DND-41 (cell line): ENCODE measurements around the gene RFLNA.

Source experiments
- ATAC-seq: fragments of 200-7000 bp; cut with Tn5 transposase; 3 replicates; pipeline ENCODE4 v1.9.1; 2021; ENCODE audit warnings: low read depth; ENCODE audit not compliant: insufficient read depth
- DNase-seq: peaks from one replicate; pipeline ENCODE4 v3.0.0-alpha.2; 2020
- H2AFZ ChIP-seq: 2 replicates; pipeline ENCODE4 v1.6.0; 2012; ENCODE audit warnings: low read depth, low read length
- H3K27ac ChIP-seq: 2 replicates; pipeline ENCODE4 v1.5.1; 2012; ENCODE audit warnings: low read length, inconsistent platforms
- H3K27me3 ChIP-seq: fragments of 200-600 bp; sonication (generic); 2 replicates; pipeline ENCODE4 v1.6.0; 2012; ENCODE audit warnings: low read length, mild to moderate bottlenecking, inconsistent platforms; ENCODE audit not compliant: insufficient read depth, poor library complexity
- H3K36me3 ChIP-seq: 2 replicates; pipeline ENCODE4 v1.5.1; 2012; ENCODE audit warnings: low read length, inconsistent platforms; ENCODE audit not compliant: insufficient read depth
- H3K4me1 ChIP-seq: 2 replicates; pipeline ENCODE4 v1.5.1; 2012; ENCODE audit warnings: mild to moderate bottlenecking, low read length; ENCODE audit not compliant: insufficient read depth
- H3K4me2 ChIP-seq: 2 replicates; pipeline ENCODE4 v1.6.0; 2012; ENCODE audit warnings: mild to moderate bottlenecking, moderate library complexity, low read length, inconsistent platforms; ENCODE audit not compliant: insufficient read depth
- H3K4me3 ChIP-seq, 2 experiments: fragments of 200-600 bp in 1 of 2; shearing (Covaris generic) in 1 of 2; 2 replicates each; pipeline ENCODE4 v1.5.1; 2012 to 2016; ENCODE audit warnings: inconsistent platforms in 2 of 2, low read length in 2 of 2, mild to moderate bottlenecking in 2 of 2, low read depth in 1 of 2, moderate library complexity in 1 of 2
- H3K79me2 ChIP-seq: 2 replicates; pipeline ENCODE4 v1.6.0; 2012; ENCODE audit warnings: low read length, inconsistent platforms; ENCODE audit not compliant: insufficient read depth
- H3K9ac ChIP-seq: 2 replicates; pipeline ENCODE4 v1.6.0; 2012; ENCODE audit warnings: low read depth, mild to moderate bottlenecking, inconsistent platforms, low read length, moderate library complexity
- H3K9me3 ChIP-seq: 2 replicates; pipeline ENCODE4 v1.5.1; 2012; ENCODE audit warnings: low read length, moderate library complexity, mild to moderate bottlenecking, inconsistent platforms; ENCODE audit not compliant: insufficient read depth, severe bottlenecking
- H4K20me1 ChIP-seq: 2 replicates; pipeline ENCODE4 v1.6.0; 2012; ENCODE audit warnings: low read length; ENCODE audit not compliant: insufficient read depth
- EZH2 ChIP-seq: IDR thresholded peaks from 3 replicates; pipeline ENCODE4 v1.6.1; 2012; ENCODE audit warnings: borderline replicate concordance, low read depth, mild to moderate bottlenecking, moderate library complexity, low read length, inconsistent platforms; ENCODE audit not compliant: severe bottlenecking
- TF ChIP-seq, protein P1 (sequence below): IDR thresholded peaks from 2 replicates; pipeline ENCODE4 v1.5.1; 2012; ENCODE audit warnings: borderline replicate concordance, low read length, moderate library complexity, mild to moderate bottlenecking; ENCODE audit not compliant: poor library complexity, severe bottlenecking; ENCODE audit errors: extremely low read depth

RFLNA gene

DNA sequence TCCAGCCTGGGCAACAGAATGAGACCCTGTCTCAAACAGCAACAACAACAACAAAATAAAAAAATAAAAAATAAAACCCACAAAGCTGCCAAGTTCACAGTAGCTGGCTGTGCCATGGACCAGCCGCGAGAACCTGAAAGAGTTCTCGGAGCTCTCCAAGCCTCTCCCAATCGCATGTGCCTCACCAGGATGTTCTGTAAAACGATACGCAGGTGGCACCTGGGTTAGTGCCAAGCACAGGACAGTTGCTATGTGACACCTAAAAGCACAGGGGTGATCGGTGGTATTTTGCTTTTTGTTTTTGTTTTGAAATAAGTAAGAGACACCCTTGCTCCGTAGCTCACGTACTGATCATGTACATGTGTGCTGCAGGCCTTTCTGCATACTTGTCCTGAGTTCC lies 52.4 kb downstream of the RFLNA start:
- no peak overlapping the region for H3K4me3 ChIP-seq
- H2AFZ ChIP-seq, result no peak overlapping the region
- no peaks in the 10 kb centered on the region for H3K4me1 ChIP-seq
- H3K79me2 ChIP-seq, result no peaks in the 10 kb centered on the region
- ATAC-seq, result no peak
- H3K9ac ChIP-seq, result no peak overlapping the region
- H3K36me3 ChIP-seq, result peaks cover 88% of the 10 kb centered on the region
- DNase-seq, result no peak
- H3K9me3 ChIP-seq, result no peaks in the 10 kb centered on the region
- H3K27ac ChIP-seq, result no peak overlapping the region
- H3K4me2 ChIP-seq, result no peak overlapping the region
- H4K20me1 ChIP-seq, result peaks cover 17% of the 10 kb centered on the region
- TF ChIP-seq, protein P1, sequence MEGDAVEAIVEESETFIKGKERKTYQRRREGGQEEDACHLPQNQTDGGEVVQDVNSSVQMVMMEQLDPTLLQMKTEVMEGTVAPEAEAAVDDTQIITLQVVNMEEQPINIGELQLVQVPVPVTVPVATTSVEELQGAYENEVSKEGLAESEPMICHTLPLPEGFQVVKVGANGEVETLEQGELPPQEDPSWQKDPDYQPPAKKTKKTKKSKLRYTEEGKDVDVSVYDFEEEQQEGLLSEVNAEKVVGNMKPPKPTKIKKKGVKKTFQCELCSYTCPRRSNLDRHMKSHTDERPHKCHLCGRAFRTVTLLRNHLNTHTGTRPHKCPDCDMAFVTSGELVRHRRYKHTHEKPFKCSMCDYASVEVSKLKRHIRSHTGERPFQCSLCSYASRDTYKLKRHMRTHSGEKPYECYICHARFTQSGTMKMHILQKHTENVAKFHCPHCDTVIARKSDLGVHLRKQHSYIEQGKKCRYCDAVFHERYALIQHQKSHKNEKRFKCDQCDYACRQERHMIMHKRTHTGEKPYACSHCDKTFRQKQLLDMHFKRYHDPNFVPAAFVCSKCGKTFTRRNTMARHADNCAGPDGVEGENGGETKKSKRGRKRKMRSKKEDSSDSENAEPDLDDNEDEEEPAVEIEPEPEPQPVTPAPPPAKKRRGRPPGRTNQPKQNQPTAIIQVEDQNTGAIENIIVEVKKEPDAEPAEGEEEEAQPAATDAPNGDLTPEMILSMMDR, result no peak
- no peak for TF ChIP-seq EZH2
- H3K27me3 ChIP-seq, result no peaks in the 10 kb centered on the region

DNA sequence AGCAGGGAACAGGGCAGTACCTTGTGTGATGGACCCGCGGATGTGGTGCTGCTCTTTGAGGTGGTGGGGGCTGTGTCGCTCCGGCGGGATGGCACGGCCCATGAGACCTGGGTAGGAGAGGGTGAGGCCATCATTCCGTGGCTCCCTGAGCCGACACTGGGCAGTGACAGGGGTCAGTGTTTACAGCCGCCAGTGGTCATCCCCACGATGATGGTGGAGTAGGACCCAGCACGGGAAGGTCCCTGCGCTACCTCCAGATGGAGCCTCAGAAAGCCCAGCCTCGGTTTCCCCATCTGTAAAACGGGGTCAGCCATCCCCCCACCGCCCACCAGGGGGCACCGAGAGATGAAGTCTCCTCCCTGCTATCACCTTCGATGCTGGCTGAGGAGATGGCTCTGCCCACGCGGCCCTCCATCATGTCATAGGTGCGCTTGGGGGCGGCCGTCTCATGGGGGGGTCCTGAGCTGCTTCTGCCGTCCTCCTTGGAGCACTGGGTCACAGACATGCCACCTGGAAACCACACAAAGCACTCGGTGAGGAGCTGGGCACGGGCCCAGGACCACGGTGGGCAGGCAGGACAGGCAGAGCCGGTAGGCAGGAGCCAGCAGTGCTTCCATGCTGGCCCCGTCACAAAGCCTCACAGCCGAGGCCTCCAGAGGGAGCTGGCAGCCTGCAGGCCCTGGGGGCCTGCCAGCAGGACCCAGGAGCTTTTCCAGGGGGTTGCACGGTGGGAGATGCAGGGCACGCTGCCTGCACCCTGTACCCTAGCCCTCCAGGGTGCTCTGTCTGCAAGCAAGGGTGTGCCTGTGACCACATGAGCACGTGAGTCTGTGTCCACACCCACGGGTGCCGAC lies 53.1 kb downstream of the RFLNA start:
- ATAC-seq (peak; percentile 51), DNase-seq (peak; percentile 33)
- no peak overlapping the region for H3K4me3 ChIP-seq
- H4K20me1 ChIP-seq, result peaks cover 17% of the 10 kb centered on the region
- no peaks in the 10 kb centered on the region for H3K27me3 ChIP-seq
- TF ChIP-seq EZH2, result no peak
- TF ChIP-seq, protein P1, result peak; percentile 85
- H3K27ac ChIP-seq, result no peak overlapping the region
- H3K79me2 ChIP-seq, result no peaks in the 10 kb centered on the region
- H2AFZ ChIP-seq, result no peak overlapping the region
- peaks cover 89% of the 10 kb centered on the region for H3K36me3 ChIP-seq
- H3K4me2 ChIP-seq, result no peak overlapping the region
- H3K9ac ChIP-seq, result no peak overlapping the region
- H3K4me1 ChIP-seq, result no peaks in the 10 kb centered on the region
- H3K9me3 ChIP-seq, result no peaks in the 10 kb centered on the region

DNA sequence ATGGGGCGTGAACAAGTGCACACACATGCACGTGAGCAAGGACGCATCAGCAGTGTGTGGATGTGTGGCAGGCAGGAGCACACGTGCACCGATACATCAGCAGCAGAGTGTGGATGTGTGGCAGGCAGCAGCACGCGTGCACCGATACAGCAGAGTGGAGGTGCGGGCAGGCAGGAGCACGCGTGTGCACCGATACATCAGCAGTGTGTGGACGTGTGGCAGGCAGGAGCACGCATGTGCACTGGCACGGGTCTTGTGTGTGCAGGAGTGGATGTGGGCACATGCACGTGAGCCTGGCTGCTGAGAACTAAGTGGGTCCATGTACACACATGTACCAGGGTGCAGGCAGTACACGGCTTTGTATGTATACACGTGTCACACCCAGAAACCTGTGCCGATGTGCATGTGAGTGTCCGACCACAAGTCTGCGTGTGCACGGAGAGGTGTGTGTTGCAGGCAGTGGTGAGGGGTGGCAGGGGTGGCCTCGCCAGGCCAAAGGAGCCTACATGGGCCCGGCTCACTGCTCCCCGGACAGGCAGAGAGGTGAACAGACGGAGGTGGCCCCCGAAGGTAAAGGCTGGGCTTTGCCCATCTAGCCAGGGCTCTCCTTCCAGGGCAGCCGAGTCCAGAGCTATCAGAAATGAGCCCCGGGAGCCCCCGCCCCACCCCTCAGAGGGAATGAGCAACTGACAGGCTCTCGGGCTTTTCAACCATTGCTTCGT lies 53.9 kb downstream of the RFLNA start:
- H3K36me3 ChIP-seq, result peaks cover 93% of the 10 kb centered on the region
- H3K4me3 ChIP-seq, result no peak overlapping the region
- H3K9me3 ChIP-seq, result no peaks in the 10 kb centered on the region
- no peak overlapping the region for H3K9ac ChIP-seq
- no peaks in the 10 kb centered on the region for H3K27me3 ChIP-seq
- DNase-seq (no peak), ATAC-seq (no peak; the same call in 2 of the 3 replicates)
- H3K27ac ChIP-seq, result no peak overlapping the region
- H2AFZ ChIP-seq, result no peak overlapping the region
- no peaks in the 10 kb centered on the region for H3K79me2 ChIP-seq
- no peak overlapping the region for H3K4me2 ChIP-seq
- TF ChIP-seq, protein P1, result no peak
- TF ChIP-seq EZH2, result no peak
- no peaks in the 10 kb centered on the region for H3K4me1 ChIP-seq
- H4K20me1 ChIP-seq, result peaks cover 17% of the 10 kb centered on the region
